Kidney (tissue), 14 donors: ENCODE results near the gene AP4E1. TPM values are rescaled to one million over a fixed set of nuclear protein-coding genes. Genes with fewer than 3 reads are reported as not detected.

Source experiments
- DNase-seq, 5 donors: peaks; one replicate each; pipeline ENCODE4 v3.0.0-alpha.2; 2013 to 2020
- FAIRE-seq: peaks from 2 replicates; lab custom pipeline; 2012; peaks lifted over from hg19 to GRCh38; lab: Jason Lieb, UNC
- H3K27ac ChIP-seq, 2 donors: one replicate each; pipeline ENCODE4 v1.7.0; 2013; ENCODE audit warnings: low read depth in 2 of 2, low read length in 2 of 2, inconsistent platforms in 1 of 2
- H3K27me3 ChIP-seq: one replicate; pipeline ENCODE4 v1.7.1; 2013; ENCODE audit warnings: low read length, inconsistent platforms; ENCODE audit not compliant: control insufficient read depth, insufficient read depth
- H3K36me3 ChIP-seq, 3 donors: one replicate each; pipeline versions ENCODE4 v1.7.0 to v1.7.1; 2013; ENCODE audit warnings: low read length in 3 of 3, control low read depth in 1 of 3, inconsistent platforms in 1 of 3; ENCODE audit not compliant: insufficient read depth in 3 of 3, control insufficient read depth in 2 of 3
- H3K4me1 ChIP-seq, 3 donors: one replicate each; pipeline versions ENCODE4 v1.7.0 to v1.7.1; 2013; ENCODE audit warnings: low read length in 3 of 3, inconsistent platforms in 1 of 3, low read depth in 1 of 3; ENCODE audit not compliant: control insufficient read depth in 2 of 3, insufficient read depth in 2 of 3
- H3K4me3 ChIP-seq, 3 donors: one replicate each; pipeline versions ENCODE4 v1.7.0 to v1.8.1; 2013; ENCODE audit warnings: low read length in 3 of 3, control low read depth in 1 of 3, inconsistent platforms in 1 of 3
- H3K9ac ChIP-seq, 3 donors: one replicate each; pipeline versions ENCODE4 v1.7.0 to v1.7.1; 2013; ENCODE audit warnings: low read length in 3 of 3, control low read depth in 1 of 3, inconsistent platforms in 1 of 3
- H3K9me3 ChIP-seq, 3 donors: one replicate each; pipeline versions ENCODE4 v1.7.0 to v1.7.1; 2013; ENCODE audit warnings: low read length in 3 of 3, control low read depth in 1 of 3, inconsistent platforms in 1 of 3; ENCODE audit not compliant: control insufficient read depth in 2 of 3, insufficient read depth in 1 of 3
- CTCF ChIP-seq: IDR thresholded peaks from 3 replicates; pipeline ENCODE4 v1.5.1; 2012; ENCODE audit warnings: mild to moderate bottlenecking, moderate library complexity, borderline replicate concordance; ENCODE audit not compliant: insufficient read depth; ENCODE audit errors: extremely low read depth
- intact Hi-C: fragments of 100-400 bp; cut with DNase I; formaldehyde crosslinking; loops from one replicate; pipeline ENCODE4 v1.11.1; 2022
- polyA plus RNA-seq: library from polyadenylated mRNA; stranded (reverse); fragments of 350-450 nt; fragmentation: Illumina TruSeq; extraction: RNeasy Lipid Tissue Mini Kit (QIAGEN cat#74804); gene quantifications from one replicate; pipeline ENCODE4 v1.2.3, GENCODE V29; 2014; ENCODE audit warnings: low read depth, low replicate concordance; ENCODE audit not compliant: insufficient read depth
- total RNA-seq: library from RNA; stranded (reverse); fragmentation: NEBNext Ultra II Directional; extraction: Animal tissue kit (Norgen Biotek cat#: 25700); gene quantifications from one replicate; pipeline ENCODE4 v1.2.1, GENCODE V29; 2021
- donor health status: control.
- donor health status: control.
- donor health status: control.
- donor health status: control.
- donor health status: control.
- donor health status: DM: yes; HTN: yes; CAD: no.
- donor health status: Normal renal cell carcinoma (clear cell type).

Gene AP4E1
- total and polyA plus RNA-seq, 2 donors from 2014 or later: 2.0 to 9.8 TPM

GRCh38 chr15:50939911-50940310 is 31.4 kb downstream of the AP4E1 start:
- Histone ChIP-seq H3K9me3 (no peaks in the 10 kb centered on the region), H3K27me3 (no peaks in the 10 kb centered on the region), H3K36me3 (no peaks in the 10 kb centered on the region), H3K27ac (no peak overlapping the region), H3K4me3 (no peak overlapping the region), H3K9ac (no peak overlapping the region), H3K4me1 (no peaks in the 10 kb centered on the region)
- no peak for TF ChIP-seq CTCF
- FAIRE-seq (peak; percentile 41), DNase-seq (peak in 1 of 5 donors; percentile 8)
- intact Hi-C loops: no loop called here

GRCh38 chr15:50940506-50940905 is 32.0 kb downstream of the AP4E1 start:
- Histone ChIP-seq H3K9ac (no peak overlapping the region), H3K4me1 (no peaks in the 10 kb centered on the region), H3K27me3 (no peaks in the 10 kb centered on the region), H3K4me3 (no peak overlapping the region), H3K9me3 (no peaks in the 10 kb centered on the region), H3K36me3 (no peaks in the 10 kb centered on the region), H3K27ac (no peak overlapping the region)
- no peak for TF ChIP-seq CTCF
- no peak for DNase-seq
- intact Hi-C loops: no loop called here
- no peak for FAIRE-seq

GRCh38 chr15:50943638-50944037 is 35.2 kb downstream of the AP4E1 start:
- Histone ChIP-seq H3K4me3 (no peak overlapping the region), H3K27me3 (no peaks in the 10 kb centered on the region), H3K27ac (no peak overlapping the region), H3K4me1 (no peaks in the 10 kb centered on the region), H3K36me3 (peaks cover 0 to 3% (median 0%) of the 10 kb centered on the region in 3 donors), H3K9me3 (no peaks in the 10 kb centered on the region), H3K9ac (no peak overlapping the region)
- no peak for DNase-seq
- TF ChIP-seq CTCF: no peak
- FAIRE-seq: no peak
- intact Hi-C loops: no loop called here

GRCh38 chr15:50944672-50945071 is 36.2 kb downstream of the AP4E1 start:
- peaks cover 0 to 3% (median 0%) of the 10 kb centered on the region in 3 donors for H3K36me3 ChIP-seq
- FAIRE-seq (no peak), DNase-seq (no peak)
- intact Hi-C loops: no loop called here
- no peak overlapping the region for H3K27ac ChIP-seq
- H3K4me1 ChIP-seq: no peaks in the 10 kb centered on the region
- no peak overlapping the region for H3K9ac ChIP-seq
- no peak for TF ChIP-seq CTCF
- H3K9me3 ChIP-seq: no peaks in the 10 kb centered on the region
- no peak overlapping the region for H3K4me3 ChIP-seq
- no peaks in the 10 kb centered on the region for H3K27me3 ChIP-seq
